Stimulated activated CD8-positive, alpha-beta memory T cell treated with anti-CD3 and anti-CD28 coated beads, Interleukin-12 subunit alpha, Interleukin-12 subunit beta, amount 100 ng/mL, for 24 hours (primary cell): ENCODE results near the gene COG8.
"Not testable (repeated sequence)": the region's sequence is repeated elsewhere in the genome, so short reads cannot be mapped to it uniquely, and the experiment has no call there.

Experiments used
- DNase-seq: peaks from one replicate; pipeline ENCODE4 v3.0.0-alpha.2; 2020; ENCODE audit errors: extremely low read depth

The COG8 gene

DNA sequence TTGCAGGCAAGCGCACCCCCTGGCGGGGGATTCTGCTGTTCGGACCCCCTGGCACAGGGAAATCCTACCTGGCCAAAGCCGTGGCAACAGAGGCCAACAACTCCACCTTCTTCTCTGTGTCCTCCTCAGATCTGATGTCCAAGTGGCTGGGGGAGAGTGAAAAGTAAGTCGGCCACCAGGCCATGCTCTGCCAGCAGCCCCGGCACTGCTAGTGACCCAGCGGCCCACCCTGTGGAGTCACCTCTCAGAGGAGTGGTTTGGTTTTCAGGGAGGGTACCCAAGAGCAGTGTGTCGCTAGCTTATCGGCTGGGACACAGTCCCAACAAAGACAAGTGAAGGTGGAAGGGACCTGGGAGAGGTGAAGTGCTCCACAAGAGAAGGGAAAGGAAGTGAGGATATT is 20.0 kb downstream of the COG8 start:
- DNase-seq = no peak

DNA sequence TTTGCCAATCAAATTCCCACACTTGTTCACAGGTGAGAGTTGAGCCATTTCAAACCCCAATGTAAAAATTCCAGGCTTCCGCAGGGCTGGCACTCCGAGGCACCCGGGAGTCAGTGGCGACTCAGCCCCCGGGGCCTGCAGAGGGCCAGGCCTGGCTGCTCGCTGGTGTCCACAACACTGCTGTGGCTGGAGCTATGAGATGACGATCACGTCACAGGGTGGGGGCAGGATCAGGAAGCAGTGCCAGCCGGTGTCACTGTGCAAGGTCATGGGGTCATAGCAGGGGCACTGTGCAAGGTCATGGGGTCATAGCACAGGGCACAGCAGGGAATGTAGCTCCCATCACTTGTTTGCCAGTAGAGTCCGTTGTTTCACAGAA is 20.5 kb downstream of the COG8 start:
- no peak for DNase-seq

DNA sequence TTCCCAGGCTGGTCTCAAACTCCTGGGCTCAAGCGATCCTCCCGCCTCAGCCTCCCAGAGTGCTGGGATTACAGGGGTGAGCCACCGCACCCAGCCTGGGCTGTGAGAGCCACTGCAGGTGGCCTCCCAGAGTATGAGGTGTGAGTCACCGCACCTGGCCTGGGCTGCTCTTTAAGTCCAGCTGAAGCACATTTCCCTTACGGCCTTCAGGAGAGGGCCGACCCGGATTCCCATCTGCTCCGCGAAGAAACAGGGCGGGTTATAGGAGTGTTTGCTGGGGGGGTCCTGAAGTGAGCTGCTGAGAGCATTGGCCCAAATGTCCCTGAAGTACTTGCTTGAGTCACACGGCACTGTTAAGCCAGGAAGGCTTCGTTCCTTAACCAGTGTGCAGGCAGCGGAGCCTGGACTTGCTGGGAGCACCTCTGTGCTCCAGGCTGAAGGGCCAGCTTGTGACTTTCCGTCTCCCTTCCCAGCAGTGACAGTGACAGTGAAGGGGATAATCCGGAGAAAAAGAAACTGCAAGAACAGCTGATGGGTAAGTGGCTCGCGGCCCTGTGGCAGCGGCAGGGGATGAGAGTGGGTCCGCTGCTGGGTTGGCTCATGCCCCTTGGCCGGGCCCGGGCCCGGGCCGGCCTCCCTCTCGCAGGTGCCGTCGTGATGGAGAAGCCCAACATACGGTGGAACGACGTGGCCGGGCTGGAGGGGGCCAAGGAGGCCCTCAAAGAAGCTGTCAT is 21.0 kb downstream of the COG8 start:
- no peak for DNase-seq

GRCh38 chr16:69316595-69317034 is 22.7 kb downstream of the COG8 start:
- DNase-seq = no peak

DNA sequence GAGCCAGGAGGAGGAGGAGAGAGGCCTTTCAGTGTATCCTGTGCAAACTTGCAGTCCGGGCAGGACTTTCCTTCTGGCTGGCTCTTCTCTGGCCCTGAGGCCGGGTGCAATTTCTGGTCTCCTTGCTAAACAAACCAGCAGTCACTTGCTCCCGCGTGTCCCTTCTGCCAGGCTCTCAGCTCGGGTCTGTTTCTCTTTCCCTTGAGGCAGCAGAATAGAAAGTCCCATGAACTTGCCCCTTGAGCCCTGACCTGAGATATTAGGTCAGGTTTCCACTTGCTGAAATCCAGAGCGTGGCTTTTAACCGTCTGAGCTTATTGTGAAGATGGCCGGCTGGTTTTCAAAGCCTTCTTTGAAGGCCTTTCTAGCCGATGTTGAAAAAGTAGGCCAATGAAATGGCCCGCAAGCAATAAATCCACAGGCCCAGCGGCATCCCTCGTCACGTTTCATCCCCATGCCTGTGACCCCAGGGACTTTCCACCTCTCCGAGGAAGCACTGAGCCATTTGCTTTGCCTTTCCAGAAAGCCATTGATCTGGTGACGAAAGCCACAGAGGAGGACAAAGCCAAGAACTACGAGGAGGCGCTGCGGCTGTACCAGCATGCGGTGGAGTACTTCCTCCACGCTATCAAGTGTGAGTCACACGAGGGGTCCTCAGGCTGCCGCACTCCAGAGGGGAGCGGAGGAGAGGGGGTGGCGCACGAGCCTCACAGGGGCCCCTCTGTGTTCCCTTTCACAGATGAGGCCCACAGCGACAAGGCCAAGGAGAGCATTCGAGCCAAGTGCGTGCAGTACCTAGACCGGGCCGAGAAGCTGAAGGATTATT is 23.7 kb downstream of the COG8 start:
- DNase-seq = no peak

- DNase-seq = no peak
These were observed 24.8 kb downstream of the COG8 start for GRCh38 chr16:69314534-69314933.

DNA sequence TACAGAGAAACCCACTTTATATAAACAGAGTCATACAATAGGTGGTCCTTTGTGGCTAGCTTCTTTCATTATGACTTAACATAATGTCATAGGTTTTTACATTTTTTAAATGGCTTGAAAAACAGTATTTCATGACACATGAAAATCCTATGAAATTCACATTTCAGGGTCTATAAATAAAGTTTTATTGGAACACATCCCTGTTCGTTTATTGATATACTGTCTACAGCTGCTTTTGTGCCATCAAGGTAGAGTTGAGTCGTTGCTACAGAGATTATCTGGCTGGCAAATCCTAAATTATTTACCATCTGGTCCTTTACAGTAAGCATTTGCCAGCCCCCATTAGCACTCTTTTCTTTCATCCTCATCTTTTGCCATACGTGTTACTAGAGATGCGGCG is 25.9 kb downstream of the COG8 start:
- DNase-seq = no peak

- no peak for DNase-seq
These were observed 27.6 kb downstream of the COG8 start for GRCh38 chr16:69311533-69312387.

DNA sequence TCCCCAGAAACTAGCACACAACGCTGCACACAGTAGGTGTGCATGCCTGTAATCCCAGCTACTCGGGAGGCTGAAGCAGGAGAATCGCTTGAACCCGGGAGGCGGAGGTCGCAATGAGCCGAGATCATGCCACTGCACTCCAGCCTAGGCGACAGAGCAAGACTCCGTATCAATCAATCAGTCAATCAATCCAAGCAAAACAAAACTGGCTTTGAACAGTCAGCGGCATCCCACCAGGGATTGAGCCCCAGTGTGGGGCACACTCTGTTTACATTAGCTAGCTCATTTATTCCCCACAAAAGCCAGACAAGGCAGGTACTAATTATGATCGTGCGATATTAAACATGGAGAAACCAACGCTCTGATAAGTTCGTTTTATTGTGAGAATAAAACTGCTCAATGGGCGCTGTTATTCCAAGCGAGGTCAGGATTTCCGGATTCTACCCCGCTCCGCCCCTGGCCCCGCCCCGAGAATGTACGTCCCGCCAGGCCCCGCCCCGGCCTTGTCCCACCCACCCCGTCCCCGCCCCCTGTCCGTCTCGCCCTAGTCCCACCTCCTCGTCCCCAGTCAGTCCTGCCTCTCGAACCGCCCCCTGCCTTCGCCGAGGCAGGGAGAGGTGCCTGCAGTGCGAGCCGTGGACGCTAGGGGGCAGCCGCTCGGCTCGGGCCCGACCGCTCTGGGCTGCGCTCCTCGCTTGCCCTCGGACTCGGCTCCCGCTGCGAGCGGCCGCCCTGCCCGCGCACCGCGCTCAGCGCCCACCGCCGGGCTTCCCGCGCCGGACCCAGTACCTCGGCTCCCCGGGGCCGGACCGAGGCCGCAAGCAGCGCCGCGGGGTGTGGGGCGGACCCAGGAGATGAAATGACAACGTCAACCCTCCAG is 28.5 kb downstream of the COG8 start, which contains the start of gene VPS4A:
TSS of gene VPS4A (plus strand) at position 698 of the 880 bp plus-strand sequence. CDS start at position 860, 162 bp downstream.
- DNase-seq = peak; percentile 87

GRCh38 chr16:69309316-69309715 is 30.0 kb downstream of the COG8 start:
- DNase-seq = no peak

GRCh38 chr16:69307856-69308255 is 31.5 kb downstream of the COG8 start:
- DNase-seq = no peak

GRCh38 chr16:69307091-69307490 is 32.3 kb downstream of the COG8 start:
- DNase-seq = no peak

DNA sequence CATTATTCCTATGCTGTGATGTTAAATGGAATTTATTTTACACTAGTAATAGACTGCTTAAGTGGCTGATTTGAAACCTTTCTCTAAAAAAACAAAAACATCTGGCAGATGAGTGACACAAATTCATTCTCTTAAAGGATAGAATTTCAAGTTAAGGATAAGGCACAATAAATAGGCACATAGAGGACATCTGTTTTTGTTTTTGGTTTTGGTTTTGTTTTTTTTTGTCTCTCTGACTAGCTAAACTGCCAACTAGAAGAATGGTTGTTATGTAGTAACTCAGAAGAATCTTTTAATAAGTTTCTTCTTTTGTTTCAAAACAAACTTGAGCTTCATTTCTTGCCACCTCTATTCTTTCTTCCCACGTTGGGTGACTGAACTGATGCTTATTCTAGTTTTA is 33.3 kb downstream of the COG8 start:
- no peak for DNase-seq

DNA sequence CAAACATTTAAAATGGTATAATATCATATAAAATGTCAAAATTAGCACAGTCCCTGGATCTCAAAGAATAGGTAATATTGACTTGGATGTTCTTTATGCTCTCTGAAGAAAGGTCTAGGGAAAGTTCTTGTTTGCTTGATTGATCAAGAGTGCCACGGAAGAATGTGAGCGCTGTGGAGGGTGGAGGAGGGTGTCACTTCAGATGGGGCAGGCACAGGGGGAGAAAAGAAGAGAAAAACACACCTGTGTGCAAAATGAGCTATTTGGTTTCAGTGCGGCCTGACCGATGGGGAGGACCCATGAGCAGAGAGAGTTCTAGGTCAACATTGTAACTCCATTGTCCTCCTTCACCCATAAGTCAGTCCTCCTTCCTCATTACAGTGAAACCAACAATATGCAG is 37.1 kb downstream of the COG8 start:
- no peak for DNase-seq

DNA sequence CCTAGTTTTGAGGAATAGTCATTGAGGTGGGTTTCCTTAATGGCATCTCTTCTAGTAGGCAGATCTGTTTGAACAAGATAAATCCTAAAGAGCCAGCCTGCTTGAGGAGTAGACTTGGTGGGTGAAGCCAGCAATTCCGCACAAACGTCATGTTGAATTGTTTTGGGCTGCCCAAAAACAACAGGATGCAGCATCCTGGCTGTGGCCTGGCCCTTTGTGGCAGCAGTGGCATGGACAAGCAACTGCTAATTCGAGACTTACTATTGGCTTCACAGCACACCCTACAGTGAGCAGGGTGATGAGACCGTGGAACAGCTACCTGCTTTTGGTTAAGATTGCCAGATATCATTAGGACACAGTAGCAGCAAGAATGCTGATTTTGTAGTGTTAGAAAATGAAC is 37.5 kb downstream of the COG8 start:
- DNase-seq = no peak

GRCh38 chr16:69301187-69301586 is 38.2 kb downstream of the COG8 start:
- DNase-seq = no peak

DNA sequence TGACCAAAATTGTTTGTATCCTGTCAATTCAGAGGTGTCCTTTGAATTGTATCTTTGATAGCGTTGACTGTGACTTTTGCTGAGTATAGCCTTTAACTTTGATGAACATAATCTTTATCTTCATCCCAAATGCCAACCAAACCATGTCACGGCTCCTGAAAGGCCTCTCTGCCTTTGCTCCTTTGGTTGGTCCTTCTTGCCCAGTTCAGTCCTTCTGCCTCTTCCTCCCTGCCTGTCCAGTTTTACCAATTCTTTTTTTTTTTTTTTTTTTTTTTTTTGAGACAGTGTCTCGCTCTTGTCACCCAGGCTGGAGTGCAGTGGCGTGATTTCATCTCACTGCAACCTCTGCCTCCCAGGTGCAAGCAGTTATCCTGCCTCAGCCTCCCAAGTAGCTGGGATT is 41.1 kb downstream of the COG8 start:
- DNase-seq = no peak

GRCh38 chr16:69296771-69297170 is 42.6 kb downstream of the COG8 start:
- not testable (repeated sequence) for DNase-seq

DNA sequence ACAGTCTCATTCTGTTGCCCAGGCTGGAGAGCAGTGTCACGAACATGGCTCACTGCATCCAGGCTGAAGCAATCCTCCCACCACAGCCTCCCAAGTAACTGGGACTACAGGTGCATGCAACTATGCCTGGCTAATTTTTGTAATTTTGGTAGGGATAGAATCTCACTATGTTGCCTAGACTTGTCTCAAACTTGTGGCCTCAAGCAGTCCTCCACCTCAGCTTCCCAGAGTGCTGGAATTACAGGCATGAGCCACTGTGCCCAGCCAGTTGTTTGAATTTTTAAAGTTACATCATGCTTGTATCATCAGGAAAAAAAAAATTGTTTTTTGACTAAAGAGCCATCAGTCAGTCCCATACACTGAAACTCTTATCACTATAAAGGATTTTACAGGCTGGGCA is 45.3 kb downstream of the COG8 start:
- no peak for DNase-seq

GRCh38 chr16:69293401-69293800 is 46.0 kb downstream of the COG8 start:
- no peak for DNase-seq

DNA sequence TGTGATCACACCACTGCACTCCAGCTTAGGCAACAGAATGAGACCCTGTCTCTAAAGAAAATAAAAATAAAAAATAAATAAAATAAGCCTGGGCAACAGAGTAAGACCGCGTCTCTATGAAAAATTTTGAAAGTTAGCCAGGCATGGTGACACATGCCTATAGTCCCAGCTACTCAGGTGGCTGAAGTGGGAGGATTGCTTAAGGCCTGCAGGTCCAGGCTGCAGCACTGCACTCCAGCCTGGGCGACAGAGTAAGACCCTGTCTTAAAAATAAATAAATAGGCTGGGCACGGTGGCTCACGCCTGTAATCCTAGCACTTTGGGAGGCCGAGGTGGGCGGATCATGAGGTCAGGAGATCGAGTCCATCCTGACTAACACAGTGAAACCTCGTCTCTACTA is 47.7 kb downstream of the COG8 start:
- DNase-seq = not testable (repeated sequence)
